ENCODE measurements around the gene MAP1LC3B2. TPM values are rescaled to one million over a fixed set of nuclear protein-coding genes. Genes with fewer than 3 reads are reported as not detected.

MAP1LC3B2 gene
- total and polyA plus RNA-seq, 2 of the 8 experiments (the other 6 are each of a cell fraction or from before 2014, with no cell fraction given), result 0.39 to 1.5 TPM

DNA sequence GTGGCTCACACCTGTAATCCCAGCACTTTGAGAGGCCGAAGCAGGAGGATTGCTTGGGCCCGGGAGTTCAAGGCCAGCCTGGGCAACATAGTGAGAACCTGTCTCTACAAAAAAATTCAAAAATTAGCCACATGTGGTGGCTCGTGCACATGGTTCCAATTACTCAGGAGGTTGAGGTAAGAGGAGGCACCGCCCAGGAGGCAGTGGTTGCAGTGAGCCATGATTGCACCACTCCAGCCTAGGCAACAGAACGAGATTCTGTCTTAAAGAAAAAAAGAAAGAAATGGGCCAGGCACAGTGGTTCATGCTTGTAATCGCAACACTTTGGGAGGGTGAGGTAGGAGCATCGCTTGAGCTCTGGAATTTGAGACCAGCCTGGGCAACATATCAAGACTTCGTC, 33.5 kb downstream of the MAP1LC3B2 start:
- Histone ChIP-seq H3K56ac (replicated peaks; ENCODE audit: insufficient read length, low read depth, low read length) (no peak overlapping the region), H2BK120ac (replicated peaks; ENCODE audit: low read depth, low read length) (no peak overlapping the region), H2BK20ac (ENCODE audit: low read length) (no peak overlapping the region), H3K18ac (ENCODE audit: extremely low read depth, low read length) (no peak overlapping the region), H3K23me2 (ENCODE audit: low read depth, low read length) (peaks cover 6% of the 10 kb centered on the region; the same call in 1 of the 2 replicates), H4K5ac (ENCODE audit: insufficient read length, low read depth, low read length) (no peak overlapping the region), H3K79me1 (ENCODE audit: low read depth, low read length) (no peaks in the 10 kb centered on the region), H3K4me2 (ENCODE audit: insufficient read depth in 1 of 2, low read depth in 2 of 2, low read length in 2 of 2) (no peak overlapping the region), H2BK5ac (ENCODE audit: low read depth, low read length) (no peak overlapping the region), H3K23ac (ENCODE audit: insufficient read length) (no peak overlapping the region), H3K4me1 (replicated peaks in 1 of 4; ENCODE audit: control insufficient read depth in 3 of 4, insufficient read depth in 4 of 4, low read length in 3 of 4) (no peaks in the 10 kb centered on the region), H4K91ac (replicated peaks; ENCODE audit: insufficient read length, low read length) (no peak overlapping the region), H2AFZ (ENCODE audit: low read length) (no peak overlapping the region), H3K9ac (replicated peaks in 1 of 4; ENCODE audit: extremely low read depth in 1 of 4, low read depth in 3 of 4, low read length in 3 of 4) (no peak overlapping the region), H3K36me3 (ENCODE audit: control insufficient read depth in 2 of 4, insufficient read depth in 4 of 4, low read length in 3 of 4) (no peaks in the 10 kb centered on the region), H4K20me1 (replicated peaks in 1 of 2; ENCODE audit: control insufficient read depth in 1 of 2, insufficient read depth in 2 of 2, low read length in 2 of 2) (no peaks in the 10 kb centered on the region), H4K8ac (ENCODE audit: extremely low read depth, insufficient read depth, low read length) (no peak overlapping the region), H2BK15ac (ENCODE audit: low read length) (no peak overlapping the region), H3K27me3 (replicated peaks in 1 of 4; ENCODE audit: control insufficient read depth in 3 of 4, extremely low read depth in 1 of 4, insufficient read depth in 3 of 4, low read length in 3 of 4) (no peaks in the 10 kb centered on the region), H3K4ac (replicated peaks; ENCODE audit: insufficient read length, low read depth, low read length) (no peak overlapping the region), H3K14ac (ENCODE audit: insufficient read length) (no peak overlapping the region), H3K9me3 (ENCODE audit: insufficient read depth in 2 of 2, low read depth in 1 of 2, low read length in 1 of 2) (no peaks in the 10 kb centered on the region), H3K79me2 (ENCODE audit: control insufficient read depth in 1 of 2, insufficient read depth in 2 of 2, low read length in 2 of 2) (no peaks in the 10 kb centered on the region), H2BK12ac (ENCODE audit: low read depth, low read length) (no peak overlapping the region), H3K27ac (ENCODE audit: low read depth, low read length) (no peak overlapping the region), H2AK5ac (ENCODE audit: low read depth, low read length) (no peak overlapping the region), H3K4me3 (ENCODE audit: extremely low read depth in 1 of 4, insufficient read depth in 2 of 4, low read depth in 3 of 4, low read length in 4 of 4) (no peak overlapping the region)
- FAIRE-seq, result no peak
- 93% methylated on average over 8 of the region's 8 CpGs; no CpG with 5 or more reads in 1 of the 2 experiments for WGBS, 2 experiments (ENCODE audit: extremely low coverage in 1 of 2, insufficient coverage in 1 of 2, insufficient read length in 1 of 2, insufficient replicate concordance in 2 of 2, low coverage in 1 of 2, low lambda C conversion rate in 2 of 2, missing lambda C conversion rate in 1 of 2)
- no peak for DNase-seq (ENCODE audit: low read depth in 1 of 2, low spot score in 2 of 2)
- POLR2A ChIA-PET (ENCODE audit: partially characterized antibody), result no interaction called here
- CTCF ChIA-PET (ENCODE audit: partially characterized antibody), result interaction anchor here (0.9 kb wide), 1 partner anchor 168 kb away, joined by 3 read pairs; no protein-coding TSS in a partner anchor
- TF ChIP-seq NANOG (IDR thresholded peaks at IDR 0.05; ENCODE audit: insufficient read depth, low read depth, low read length, poor library complexity, severe bottlenecking) (no peak), SIN3A (conservative IDR thresholded peaks at IDR 0.05 in 1 of 2, IDR thresholded peaks at IDR 0.05 in 1 of 2; ENCODE audit: low read depth in 1 of 2, low read length in 2 of 2) (no peak), YY1 (IDR thresholded peaks at IDR 0.05; ENCODE audit: low read depth, low read length) (no peak), SP4 (IDR thresholded peaks at IDR 0.05; ENCODE audit: low read length) (no peak), SRF (IDR thresholded peaks at IDR 0.05; ENCODE audit: low read depth, low read length) (no peak), EGR1 (IDR thresholded peaks at IDR 0.05; ENCODE audit: borderline replicate concordance, low read depth, low read length) (no peak), HDAC2 (IDR thresholded peaks at IDR 0.05; ENCODE audit: borderline replicate concordance in 1 of 2, low read depth in 2 of 2, low read length in 2 of 2) (no peak), KDM1A (IDR thresholded peaks at IDR 0.05; ENCODE audit: borderline replicate concordance, low read length) (no peak), ASH2L (IDR thresholded peaks at IDR 0.05; ENCODE audit: low read length) (no peak), FOSL1 (IDR thresholded peaks at IDR 0.05; ENCODE audit: insufficient read depth, low read depth, low read length) (no peak)
- TF ChIP-seq, protein P1, sequence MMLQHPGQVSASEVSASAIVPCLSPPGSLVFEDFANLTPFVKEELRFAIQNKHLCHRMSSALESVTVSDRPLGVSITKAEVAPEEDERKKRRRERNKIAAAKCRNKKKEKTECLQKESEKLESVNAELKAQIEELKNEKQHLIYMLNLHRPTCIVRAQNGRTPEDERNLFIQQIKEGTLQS (IDR thresholded peaks at IDR 0.05; ENCODE audit: insufficient read depth, low read depth, low read length), result no peak
- TF ChIP-seq, protein P2, sequence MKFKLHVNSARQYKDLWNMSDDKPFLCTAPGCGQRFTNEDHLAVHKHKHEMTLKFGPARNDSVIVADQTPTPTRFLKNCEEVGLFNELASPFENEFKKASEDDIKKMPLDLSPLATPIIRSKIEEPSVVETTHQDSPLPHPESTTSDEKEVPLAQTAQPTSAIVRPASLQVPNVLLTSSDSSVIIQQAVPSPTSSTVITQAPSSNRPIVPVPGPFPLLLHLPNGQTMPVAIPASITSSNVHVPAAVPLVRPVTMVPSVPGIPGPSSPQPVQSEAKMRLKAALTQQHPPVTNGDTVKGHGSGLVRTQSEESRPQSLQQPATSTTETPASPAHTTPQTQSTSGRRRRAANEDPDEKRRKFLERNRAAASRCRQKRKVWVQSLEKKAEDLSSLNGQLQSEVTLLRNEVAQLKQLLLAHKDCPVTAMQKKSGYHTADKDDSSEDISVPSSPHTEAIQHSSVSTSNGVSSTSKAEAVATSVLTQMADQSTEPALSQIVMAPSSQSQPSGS (IDR thresholded peaks at IDR 0.05; ENCODE audit: low read length), result no peak

All from H1 (cell line).